GM19395 (cell line): ENCODE measurements around the gene MEGF6.

Experiments used
- ATAC-seq: cut with Tn5 transposase; IDR thresholded peaks from one replicate; pipeline ENCODE4 v1.9.1; 2021; ENCODE audit warnings: mild to moderate bottlenecking, moderate library complexity; ENCODE audit not compliant: unreplicated experiment

MEGF6 gene

DNA sequence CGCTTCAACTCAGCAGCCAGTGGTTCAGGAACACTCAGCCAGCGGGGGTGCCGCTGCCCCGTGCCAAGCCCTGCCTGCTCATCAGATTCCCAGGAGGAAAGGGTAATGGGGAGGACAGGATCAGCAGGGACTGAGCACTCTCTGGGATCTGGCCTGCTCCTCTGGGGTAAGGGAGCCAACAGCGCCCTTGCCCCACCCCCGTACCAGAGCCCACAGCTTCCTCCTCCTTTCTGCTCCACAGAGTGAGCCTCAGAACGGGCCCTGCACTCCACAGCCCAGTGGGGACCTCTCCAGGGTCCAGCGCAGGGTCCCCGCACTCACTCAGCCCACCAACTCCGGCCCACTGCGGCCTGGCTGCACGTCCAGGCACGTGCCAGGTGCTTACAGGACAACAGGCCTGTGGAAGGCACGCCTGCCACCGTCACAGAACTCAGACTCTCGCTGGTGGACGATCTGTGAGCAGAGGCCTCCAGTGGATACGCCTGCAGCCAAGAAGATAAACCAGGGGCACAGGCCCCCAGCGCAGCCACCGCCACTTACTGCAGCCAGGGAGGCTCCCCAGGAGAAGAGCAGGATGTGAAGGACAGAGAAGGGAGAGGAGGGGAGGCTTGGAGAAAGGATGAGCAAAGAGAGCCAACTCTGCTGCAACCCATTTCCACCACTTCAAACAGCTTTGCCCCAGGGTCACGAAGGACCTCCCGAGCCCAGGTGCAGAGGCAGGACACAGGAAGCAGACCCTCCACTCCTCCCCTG, 2.1 kb downstream of the MEGF6 start:
- no peak for ATAC-seq

DNA sequence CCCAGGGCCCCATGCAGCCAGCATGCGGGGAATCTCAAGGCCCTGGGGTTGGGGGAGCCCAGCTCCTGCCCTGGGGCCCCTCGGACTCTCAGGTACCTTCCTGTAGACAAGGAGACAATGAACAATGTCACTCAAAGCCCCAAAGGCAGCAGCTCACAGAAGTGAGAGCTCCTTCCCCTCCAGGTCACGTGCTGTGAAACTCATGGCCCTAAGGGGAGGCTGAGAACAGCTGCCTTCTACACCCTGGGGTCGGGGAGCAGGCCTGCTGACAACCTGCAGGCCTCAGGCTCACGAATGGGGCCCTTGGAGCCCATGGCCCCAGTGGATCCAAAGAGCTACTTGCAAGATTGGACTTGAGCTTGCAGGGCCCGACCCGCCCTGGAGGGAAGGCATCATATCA, 3.2 kb downstream of the MEGF6 start:
- no peak for ATAC-seq

DNA sequence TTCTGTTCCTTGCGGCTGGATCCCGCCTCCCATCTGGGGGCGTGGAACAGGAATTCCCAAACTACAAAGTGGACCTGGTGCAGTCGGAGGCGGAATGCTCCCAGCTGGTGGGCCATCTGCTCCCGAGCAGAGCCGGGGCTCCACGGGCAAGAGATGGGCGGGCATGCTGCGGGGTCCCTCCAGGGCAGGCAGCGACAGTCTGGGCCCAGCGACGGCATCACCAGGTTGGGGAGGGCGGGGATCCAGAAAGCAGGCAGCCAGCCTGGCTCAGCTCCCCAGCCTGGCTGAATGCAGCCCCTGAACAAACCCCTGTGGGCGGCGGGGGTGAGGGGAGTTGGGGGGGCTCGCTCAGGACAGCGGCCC, 3.6 kb downstream of the MEGF6 start:
- no peak for ATAC-seq

DNA sequence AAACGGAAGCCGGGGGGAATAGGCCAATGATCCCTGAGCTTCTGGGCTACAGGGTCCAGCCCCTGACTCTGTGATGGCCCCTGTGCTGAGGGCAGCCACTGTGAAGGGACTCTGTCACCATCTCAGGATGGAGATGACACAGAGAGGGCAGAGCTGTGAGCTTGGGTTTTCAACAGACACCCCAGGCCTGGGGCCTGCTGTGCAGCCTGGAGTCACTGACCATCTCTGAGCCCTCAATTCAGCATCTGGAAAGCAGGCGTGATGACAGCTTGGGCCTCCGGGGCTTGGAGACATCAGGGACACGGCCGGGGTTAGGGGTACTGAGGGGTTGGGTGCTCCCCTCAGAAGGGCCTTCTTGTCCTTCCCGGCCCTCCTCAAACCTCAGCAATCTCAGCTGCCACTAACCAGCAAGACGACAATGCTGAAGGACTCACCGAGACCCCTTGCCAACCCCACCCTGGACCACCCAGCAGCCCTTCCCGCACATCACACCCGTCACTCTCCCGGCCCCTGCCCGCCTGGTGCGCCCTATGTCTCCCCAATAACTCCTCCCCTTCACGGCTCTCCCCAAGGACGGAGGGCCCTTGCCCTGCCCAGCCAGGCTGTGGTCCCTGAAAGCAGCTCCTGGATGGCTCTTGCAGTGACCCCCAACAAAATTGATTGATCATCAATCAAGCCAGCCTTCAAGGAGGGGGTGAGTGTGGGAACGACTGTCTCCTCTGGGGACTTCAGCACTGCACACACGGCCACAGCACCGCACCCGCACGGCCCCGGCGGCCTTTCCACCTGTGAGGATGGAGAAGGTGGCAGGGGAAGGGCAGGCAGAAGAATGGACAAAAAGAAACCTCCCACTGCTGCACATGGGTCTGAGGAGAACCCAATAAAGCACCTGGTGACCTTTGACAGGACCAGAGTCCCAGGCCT, 4.3 kb downstream of the MEGF6 start:
- no peak for ATAC-seq

DNA sequence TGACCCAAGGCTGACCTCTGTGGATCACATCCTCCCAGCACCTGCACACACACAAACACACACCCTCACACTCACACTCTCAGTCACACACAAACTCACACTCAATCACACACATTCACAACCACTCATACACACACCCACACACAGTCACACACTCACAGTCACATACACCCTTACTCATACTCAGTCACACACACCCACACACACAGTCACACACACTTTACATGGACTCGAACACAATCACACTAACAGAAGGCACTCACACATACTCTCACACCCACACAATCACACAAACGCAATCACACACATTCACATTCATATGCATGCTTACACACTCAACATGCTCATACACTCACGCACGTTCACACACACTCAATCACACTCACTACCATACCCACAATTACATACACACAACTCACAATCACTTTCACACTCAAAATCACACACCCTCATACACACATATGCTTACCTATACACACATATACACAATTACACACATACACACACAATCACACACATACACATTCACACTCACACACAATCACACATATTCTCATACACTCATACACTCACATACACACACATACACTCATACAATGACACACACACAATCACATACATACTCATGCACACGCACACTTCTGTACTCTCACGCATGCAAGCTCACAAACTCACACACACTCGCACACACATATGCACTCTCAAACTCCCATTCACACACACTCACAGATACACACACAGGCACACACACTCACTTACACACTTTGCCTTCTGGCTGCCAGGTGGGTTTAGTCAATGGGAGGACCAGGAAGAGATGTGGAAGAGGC, 6.1 kb downstream of the MEGF6 start:
- ATAC-seq = no peak

DNA sequence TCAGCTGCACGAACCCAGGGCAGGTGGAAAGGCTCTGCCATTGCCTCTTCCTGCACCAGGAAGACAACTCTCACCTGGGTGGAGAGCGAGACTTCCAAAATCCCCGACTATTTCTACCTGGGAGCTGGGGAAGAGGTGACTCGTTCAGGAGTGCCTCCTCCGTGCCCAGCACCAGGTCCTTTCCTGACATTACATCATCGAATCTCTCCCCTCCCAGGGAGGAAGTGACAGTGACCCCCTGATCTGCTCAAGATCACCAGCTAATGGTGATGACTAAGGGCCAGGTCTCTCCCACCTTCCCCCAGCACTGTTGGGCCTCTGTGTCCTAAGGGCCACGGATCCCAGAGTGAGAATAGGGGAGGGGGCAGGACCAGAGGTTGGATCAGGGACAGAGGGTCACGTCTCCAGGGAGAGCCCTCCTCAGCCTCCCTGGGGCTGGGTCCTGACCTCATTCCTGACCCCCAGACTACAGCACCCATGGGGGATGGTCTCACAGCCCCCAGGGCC, 6.8 kb downstream of the MEGF6 start:
- ATAC-seq = no peak

DNA sequence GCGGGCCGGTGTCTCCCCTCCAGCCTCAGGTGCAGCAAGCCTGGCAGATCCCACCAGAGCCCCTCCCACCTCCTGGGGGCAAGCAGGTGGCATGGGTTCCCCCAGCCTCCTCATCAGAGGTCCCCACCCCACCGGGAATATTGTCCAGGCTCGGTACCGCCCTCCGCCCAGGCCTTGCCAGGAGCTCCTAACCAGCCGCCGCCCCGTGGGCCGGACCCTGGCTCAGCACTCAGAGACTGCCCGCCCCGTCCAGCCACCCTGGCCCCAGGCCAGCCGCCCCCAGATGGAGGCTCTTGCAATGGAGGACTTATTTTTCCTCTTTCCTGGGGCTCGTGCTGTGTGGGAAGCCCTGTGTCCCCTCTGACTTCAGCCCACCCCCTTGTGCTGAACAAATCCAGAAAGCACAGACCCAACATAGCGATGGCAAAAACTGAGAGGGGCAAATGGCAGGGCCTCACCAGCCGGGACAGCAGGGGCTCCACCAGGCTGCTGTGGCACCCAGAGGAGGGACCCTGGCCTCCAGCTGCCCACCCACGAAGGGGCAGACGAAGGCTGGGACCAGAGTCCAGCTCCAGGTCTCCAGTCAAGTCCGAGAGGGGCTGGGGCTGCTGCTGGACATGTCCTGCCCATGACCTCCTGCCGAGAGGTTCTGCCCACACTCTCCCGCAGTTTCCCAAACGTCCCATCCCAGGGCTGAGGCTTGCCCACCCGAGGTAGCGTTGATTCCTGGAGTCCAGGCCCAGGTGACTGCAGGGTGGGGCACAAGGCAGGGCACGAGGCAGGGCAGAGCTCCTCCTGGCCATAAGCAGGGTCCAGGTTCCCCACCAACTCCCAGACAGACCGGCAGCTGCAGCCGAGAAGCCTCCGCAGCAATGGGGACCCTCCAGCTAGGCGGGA, 7.5 kb downstream of the MEGF6 start:
- no peak for ATAC-seq

DNA sequence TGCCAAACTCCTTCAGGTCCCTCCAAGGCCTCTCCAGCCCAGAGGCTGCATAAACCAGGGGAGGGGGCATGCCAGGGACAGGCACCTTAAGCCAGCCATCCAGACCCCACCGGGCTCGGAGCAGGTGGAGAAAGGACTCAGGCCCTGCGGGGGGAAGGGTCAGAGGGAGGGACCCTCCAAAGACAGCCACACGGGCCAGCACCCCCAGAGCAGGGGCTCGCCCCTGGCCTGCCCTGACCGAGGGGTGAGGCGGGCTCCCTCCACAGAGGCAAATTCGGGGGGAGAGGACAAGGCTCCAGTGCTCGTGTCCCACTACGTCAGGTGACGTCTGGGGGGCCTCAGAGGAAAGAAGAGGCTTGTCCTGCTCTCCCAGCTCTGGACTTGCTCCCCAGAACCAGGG, 8.2 kb downstream of the MEGF6 start:
- ATAC-seq = no peak

DNA sequence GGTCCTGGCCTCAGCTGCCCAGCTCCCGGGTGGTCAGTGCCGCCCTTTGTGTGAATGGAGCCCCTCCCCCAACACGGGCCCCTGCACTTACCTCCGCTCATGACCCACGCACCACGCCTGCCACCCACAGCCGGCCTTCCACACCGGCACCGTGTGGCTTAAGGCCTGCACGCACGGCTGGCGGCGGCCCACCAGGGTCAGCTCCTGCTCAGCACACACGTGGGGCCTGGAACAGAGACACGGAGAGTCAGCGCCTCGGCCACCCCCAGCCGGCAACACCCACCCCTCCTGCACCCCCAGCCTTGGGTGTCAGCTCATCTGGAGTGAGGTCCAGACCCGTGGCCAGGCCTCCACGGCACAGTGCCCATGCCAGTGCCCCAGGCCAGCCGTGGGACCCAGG, 8.9 kb downstream of the MEGF6 start:
- ATAC-seq = no peak

DNA sequence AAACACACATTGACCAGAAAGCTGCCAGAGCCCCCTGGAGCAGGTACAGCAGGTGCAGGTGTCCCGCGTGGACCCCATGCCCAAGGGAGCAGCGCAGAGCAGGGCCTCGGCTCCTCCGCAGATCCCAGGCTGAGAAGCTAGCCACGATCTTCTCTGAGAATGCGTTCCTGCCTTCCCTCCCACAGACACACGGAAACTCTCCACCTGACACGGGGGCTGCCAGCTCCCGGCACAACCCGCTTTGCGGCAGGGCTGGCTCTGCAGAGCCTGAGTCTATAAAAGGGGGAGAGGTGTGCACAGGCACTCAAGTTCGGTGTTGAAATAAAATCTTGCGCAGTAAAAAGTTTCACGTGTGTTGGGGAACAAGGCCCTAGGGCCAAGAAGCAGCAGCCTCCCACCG, 9.6 kb downstream of the MEGF6 start:
- ATAC-seq = no peak

DNA sequence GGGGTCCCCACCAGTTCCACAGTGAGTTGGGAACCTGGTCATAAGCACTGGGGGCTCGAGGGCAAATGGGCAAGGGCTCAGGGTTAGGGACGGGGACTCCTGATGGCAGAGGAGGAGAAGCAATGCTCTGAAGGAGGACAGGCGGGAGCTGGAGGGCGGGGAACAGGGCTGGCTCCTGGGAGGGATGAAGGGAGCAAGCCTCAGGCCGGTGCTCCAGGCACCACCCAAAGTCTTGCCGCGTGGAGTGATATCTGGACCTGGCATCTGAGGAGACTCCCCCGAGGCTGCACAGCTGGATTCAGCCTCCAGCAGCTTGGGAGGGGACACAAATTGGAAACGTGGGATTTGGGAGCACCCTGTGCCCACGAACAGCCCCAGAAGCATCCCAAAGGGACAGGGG, 11.0 kb downstream of the MEGF6 start:
- ATAC-seq = no peak

DNA sequence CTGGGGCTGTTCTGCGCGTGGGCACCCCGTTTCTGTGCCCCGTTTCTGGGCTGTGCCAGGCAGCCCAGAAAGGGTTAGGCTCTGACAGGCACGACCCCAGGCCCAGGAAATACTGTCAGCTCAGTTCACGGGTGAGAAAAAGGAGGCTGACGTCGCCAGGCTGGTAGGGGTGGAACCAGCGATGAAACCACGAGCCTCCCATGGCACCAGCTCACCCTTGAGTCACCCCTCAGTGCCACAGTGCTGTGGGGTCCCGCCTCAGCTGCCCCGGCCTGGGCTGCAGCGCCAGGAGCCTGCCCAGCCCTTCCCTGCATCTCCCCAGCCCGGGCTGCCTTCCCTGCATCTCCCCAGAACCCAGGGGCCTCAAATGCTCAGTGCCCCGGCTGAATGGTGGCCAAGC, 11.5 kb downstream of the MEGF6 start:
- ATAC-seq = no peak

DNA sequence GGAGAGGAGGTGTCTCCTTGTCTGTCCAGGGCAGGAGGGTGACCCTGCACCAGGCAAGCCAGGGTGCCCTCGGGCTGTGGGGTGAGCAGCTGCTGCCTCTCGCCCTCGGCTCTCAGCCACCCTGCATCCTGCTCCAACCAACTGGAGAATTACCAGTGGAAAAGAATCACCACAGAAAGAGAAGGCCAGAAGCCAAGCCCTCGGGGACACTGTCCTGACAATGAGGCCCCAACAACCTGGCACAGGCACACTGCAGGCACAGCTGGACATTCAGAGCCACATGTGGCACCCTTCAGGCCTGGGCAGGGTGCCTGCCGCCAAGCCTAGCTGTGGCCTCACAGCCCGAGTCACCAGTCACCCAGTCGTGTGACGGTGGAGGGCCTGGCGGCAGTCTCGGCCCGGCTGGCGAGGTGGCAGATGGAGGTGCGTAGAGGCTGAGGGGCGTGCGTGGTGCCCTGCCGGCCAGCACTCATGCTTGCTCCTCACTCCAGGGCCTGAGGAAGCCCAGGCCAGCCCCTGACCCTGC, 12.0 kb downstream of the MEGF6 start:
- no peak for ATAC-seq

DNA sequence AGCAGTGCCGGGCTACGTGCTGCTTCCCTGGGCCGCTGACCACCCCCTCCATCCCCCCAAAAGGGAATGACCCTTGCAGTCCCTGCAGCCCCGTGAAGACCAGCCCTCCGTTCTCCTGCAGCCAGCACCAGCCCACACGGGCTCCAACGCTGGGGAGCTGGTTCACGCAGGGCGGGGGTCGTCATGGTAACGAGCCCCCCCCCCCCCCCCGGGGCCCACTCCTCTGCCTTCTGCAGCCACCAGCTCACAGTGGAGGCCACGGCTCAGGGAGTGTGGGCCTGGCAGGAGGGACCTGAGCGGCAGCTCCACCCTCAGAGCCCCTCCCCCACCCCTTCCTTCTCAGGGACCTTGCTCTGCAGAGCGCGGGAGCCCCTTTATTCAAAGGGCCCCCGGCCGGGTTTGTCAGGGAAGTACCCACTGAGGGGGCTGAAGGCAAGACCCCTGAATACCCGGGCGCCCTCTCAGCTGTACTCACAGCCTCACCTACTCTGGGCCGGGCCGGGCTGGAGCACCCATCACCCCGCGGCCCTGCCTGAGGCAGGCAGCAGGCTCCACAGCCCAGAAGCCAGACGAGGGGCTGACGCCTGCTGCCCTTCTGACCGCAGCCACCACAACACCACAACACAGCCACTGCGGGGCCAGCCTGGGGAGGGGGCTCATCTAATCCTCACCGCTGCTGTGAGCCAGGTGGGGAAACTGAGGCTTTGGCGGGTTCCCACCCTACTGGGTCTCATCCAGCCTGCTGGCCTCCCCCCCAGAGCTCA, 12.6 kb downstream of the MEGF6 start:
- no peak for ATAC-seq

DNA sequence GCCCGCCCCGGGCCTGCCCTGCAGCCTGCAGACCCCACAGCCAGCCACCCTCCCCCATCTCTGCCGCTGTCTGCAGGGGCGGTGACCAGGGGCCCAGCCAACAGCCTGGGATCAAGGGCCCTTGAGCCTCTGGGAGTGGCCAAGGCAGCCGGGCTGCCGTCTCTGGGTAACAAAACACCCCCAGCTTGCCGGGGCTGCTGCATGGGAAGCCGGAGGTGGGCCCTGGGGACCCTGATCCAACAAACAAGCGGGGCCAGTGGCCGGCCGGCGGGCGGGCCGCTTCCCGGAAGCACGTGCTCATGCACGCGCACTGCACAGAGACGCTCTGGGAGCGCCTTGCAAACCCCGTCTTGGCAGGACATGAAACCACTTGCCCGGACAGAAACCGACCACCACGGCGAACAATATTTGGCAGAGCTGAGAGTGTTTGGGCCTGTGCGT, 13.2 kb downstream of the MEGF6 start:
- ATAC-seq = no peak

DNA sequence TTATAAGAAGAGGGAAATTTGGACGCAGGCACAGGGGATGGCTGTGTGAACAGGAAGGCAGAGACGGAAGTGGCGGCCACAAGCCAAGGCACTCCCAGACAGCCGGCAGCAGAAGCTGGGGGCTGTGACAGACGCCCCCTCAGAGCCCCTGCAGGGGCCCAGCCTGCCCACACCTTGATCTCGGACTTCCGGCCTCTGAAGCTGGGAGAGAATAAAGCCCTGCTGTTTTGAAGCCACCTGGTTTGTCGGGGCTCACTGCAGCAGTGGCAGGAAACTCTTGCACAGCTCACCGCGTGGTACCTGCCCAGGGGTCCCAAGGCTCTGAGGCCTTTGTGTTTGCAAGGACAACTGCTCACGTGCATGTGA, 13.7 kb downstream of the MEGF6 start:
- no peak for ATAC-seq

DNA sequence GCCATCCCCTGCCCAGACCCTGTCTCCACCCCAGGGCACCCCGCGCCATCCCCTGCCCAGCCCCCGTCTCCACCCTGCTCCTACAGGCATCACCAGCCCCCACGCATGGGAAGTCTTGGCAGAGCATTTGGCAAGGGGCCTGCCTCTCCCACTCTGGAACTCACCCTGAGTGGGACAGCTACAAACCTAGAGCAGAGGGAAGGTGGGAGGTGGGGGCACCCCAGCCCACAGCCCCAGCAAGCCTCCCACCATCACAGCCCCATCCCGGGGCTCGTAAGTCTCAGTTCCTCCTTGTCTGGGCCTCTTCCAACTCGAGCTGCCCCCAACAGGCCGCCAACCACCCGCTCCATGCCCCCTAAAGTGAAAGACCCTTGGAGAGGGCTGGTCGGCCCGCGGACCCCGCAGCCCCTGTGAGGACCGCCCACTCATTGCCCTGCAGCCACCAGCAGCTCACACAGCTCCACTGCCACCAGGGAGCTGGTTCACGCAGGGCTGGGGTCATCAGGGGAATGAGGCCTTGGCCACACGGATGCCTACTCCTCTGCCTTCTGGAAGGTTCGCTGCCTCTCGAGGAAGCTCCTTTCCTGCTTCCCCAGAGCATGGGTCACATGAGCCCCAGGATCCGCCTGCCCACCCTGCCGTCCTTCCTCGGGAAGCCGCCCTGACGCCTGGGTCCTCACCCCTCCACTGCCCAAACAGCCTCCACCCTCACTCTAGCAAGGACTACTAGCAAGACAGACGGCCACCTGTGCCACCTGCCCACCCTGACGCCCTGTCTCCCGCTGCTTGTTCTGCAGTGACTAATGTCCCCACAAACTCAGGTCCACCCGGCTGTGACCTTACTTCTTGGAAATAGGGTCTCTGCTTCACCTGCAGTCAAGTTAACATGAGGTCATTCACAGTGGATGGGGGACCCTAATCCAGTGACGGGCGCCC, 14.4 kb downstream of the MEGF6 start:
- no peak for ATAC-seq

DNA sequence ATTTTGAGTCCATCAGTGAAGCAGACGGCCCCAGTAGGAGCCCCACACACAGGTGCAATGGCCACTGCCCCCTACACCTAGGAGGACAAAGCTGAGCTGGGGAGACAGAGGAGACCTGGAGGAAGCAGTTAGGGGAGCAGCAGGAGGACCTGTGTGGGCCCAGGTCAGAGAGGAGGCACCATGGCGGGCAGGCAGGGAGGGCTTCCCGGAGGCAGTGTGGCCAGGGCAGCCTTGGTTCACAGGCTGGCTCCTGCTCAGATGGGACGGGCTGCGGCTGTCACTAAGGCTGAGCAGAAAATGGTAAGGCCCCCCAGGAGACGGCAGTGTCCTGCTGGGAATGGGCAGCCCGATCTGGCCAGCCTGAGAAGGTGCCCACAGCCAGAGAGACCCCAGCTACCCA, 15.4 kb downstream of the MEGF6 start:
- ATAC-seq = no peak
